ENCODE data around the gene DHRS7C.

The DHRS7C gene

GRCh38 chr17:9790889-9791876 is at the start of gene DHRS7C:
Gene DHRS7C, minus strand, starts transcription at chr17:9791592. Its CDS starts 308 bp downstream, at chr17:9791284.
- no peaks in the 10 kb centered on the region for H3K4me1 Mint-ChIP-seq
- DNase-seq = no peak
- no peak within 1 kb of the TSS for H3K27ac Mint-ChIP-seq
- H3K4me3 Mint-ChIP-seq = no peak within 1 kb of the TSS
- no peaks in the 10 kb centered on the region for H3K9me3 Mint-ChIP-seq
- H3K27me3 Mint-ChIP-seq = no peaks in the 10 kb centered on the region
- no peaks in the 10 kb centered on the region for H3K36me3 Mint-ChIP-seq
- CTCF ChIA-PET = no interaction called here

- Mint-ChIP-seq H3K4me3 (no peak overlapping the region), H3K9me3 (peaks cover 2% of the 10 kb centered on the region), H3K27me3 (no peaks in the 10 kb centered on the region), H3K36me3 (no peaks in the 10 kb centered on the region), H3K4me1 (no peaks in the 10 kb centered on the region), H3K27ac (no peak overlapping the region)
- no peak for DNase-seq
- CTCF ChIA-PET = no interaction called here
Measured at GRCh38 chr17:9839433-9839832, 48.0 kb upstream of the DHRS7C start.

- Mint-ChIP-seq H3K36me3 (no peaks in the 10 kb centered on the region), H3K27ac (no peak overlapping the region), H3K27me3 (no peaks in the 10 kb centered on the region), H3K9me3 (peaks cover 2% of the 10 kb centered on the region), H3K4me1 (no peaks in the 10 kb centered on the region), H3K4me3 (no peak overlapping the region)
- CTCF ChIA-PET = no interaction called here
- no peak for DNase-seq
Measured at GRCh38 chr17:9837551-9838471, 46.4 kb upstream of the DHRS7C start.

- H3K27me3 Mint-ChIP-seq = no peaks in the 10 kb centered on the region
- H3K4me1 Mint-ChIP-seq = no peaks in the 10 kb centered on the region
- CTCF ChIA-PET = no interaction called here
- no peak for DNase-seq
- H3K27ac Mint-ChIP-seq = no peak overlapping the region
- no peak overlapping the region for H3K4me3 Mint-ChIP-seq
- no peaks in the 10 kb centered on the region for H3K36me3 Mint-ChIP-seq
- peaks cover 2% of the 10 kb centered on the region for H3K9me3 Mint-ChIP-seq
Measured at GRCh38 chr17:9833922-9834321, 42.5 kb upstream of the DHRS7C start.

GRCh38 chr17:9830711-9831110 is 39.3 kb upstream of the DHRS7C start:
- Mint-ChIP-seq H3K4me3 (no peak overlapping the region), H3K36me3 (no peaks in the 10 kb centered on the region), H3K27me3 (no peaks in the 10 kb centered on the region), H3K9me3 (no peaks in the 10 kb centered on the region), H3K4me1 (no peaks in the 10 kb centered on the region), H3K27ac (no peak overlapping the region)
- DNase-seq = no peak
- CTCF ChIA-PET = no interaction called here

GRCh38 chr17:9829343-9829742 is 38.0 kb upstream of the DHRS7C start:
- H3K4me3 Mint-ChIP-seq = no peak overlapping the region
- H3K36me3 Mint-ChIP-seq = no peaks in the 10 kb centered on the region
- no peaks in the 10 kb centered on the region for H3K9me3 Mint-ChIP-seq
- no peak for DNase-seq
- no peak overlapping the region for H3K27ac Mint-ChIP-seq
- H3K27me3 Mint-ChIP-seq = no peaks in the 10 kb centered on the region
- no peaks in the 10 kb centered on the region for H3K4me1 Mint-ChIP-seq
- CTCF ChIA-PET = no interaction called here

- Mint-ChIP-seq H3K36me3 (no peaks in the 10 kb centered on the region), H3K27me3 (no peaks in the 10 kb centered on the region), H3K4me1 (no peaks in the 10 kb centered on the region), H3K4me3 (no peak overlapping the region), H3K27ac (no peak overlapping the region), H3K9me3 (no peaks in the 10 kb centered on the region)
- DNase-seq = no peak
- CTCF ChIA-PET = no interaction called here
Measured at GRCh38 chr17:9828296-9829295, 37.2 kb upstream of the DHRS7C start.

- no peaks in the 10 kb centered on the region for H3K27me3 Mint-ChIP-seq
- H3K9me3 Mint-ChIP-seq = peaks cover 3% of the 10 kb centered on the region
- H3K4me1 Mint-ChIP-seq = no peaks in the 10 kb centered on the region
- no peaks in the 10 kb centered on the region for H3K36me3 Mint-ChIP-seq
- CTCF ChIA-PET = no interaction called here
- no peak within 1 kb of the TSS for H3K27ac Mint-ChIP-seq
- H3K4me3 Mint-ChIP-seq = no peak within 1 kb of the TSS
- no peak for DNase-seq
Measured at GRCh38 chr17:9825641-9826150, 34.3 kb upstream of the DHRS7C start, which contains the start of gene GLP2R. Gene GLP2R, plus strand, starts transcription at chr17:9825924. Its CDS starts 140 bp downstream, at chr17:9826064.

- no peaks in the 10 kb centered on the region for H3K36me3 Mint-ChIP-seq
- DNase-seq = no peak
- no peaks in the 10 kb centered on the region for H3K4me1 Mint-ChIP-seq
- H3K4me3 Mint-ChIP-seq = no peak overlapping the region
- no peak overlapping the region for H3K27ac Mint-ChIP-seq
- no peaks in the 10 kb centered on the region for H3K27me3 Mint-ChIP-seq
- CTCF ChIA-PET = no interaction called here
- peaks cover 3% of the 10 kb centered on the region for H3K9me3 Mint-ChIP-seq
Measured at GRCh38 chr17:9824797-9825338, 33.5 kb upstream of the DHRS7C start.

GRCh38 chr17:9824094-9824493 is 32.7 kb upstream of the DHRS7C start:
- no peaks in the 10 kb centered on the region for H3K36me3 Mint-ChIP-seq
- CTCF ChIA-PET = no interaction called here
- DNase-seq = no peak
- peaks cover 3% of the 10 kb centered on the region for H3K9me3 Mint-ChIP-seq
- no peaks in the 10 kb centered on the region for H3K27me3 Mint-ChIP-seq
- no peaks in the 10 kb centered on the region for H3K4me1 Mint-ChIP-seq
- H3K27ac Mint-ChIP-seq = no peak overlapping the region
- no peak overlapping the region for H3K4me3 Mint-ChIP-seq

GRCh38 chr17:9821921-9822320 is 30.5 kb upstream of the DHRS7C start, which contains the start of gene GSG1L2:
Gene GSG1L2, minus strand, starts transcription at chr17:9822079. Its CDS starts 8 bp downstream, at chr17:9822071.
- DNase-seq = no peak
- CTCF ChIA-PET = no interaction called here

GRCh38 chr17:9820448-9820847 is 29.1 kb upstream of the DHRS7C start:
- no peaks in the 10 kb centered on the region for H3K4me1 Mint-ChIP-seq
- no peak for DNase-seq
- H3K36me3 Mint-ChIP-seq = no peaks in the 10 kb centered on the region
- no peak overlapping the region for H3K27ac Mint-ChIP-seq
- CTCF ChIA-PET = no interaction called here
- peaks cover 16% of the 10 kb centered on the region for H3K9me3 Mint-ChIP-seq
- H3K27me3 Mint-ChIP-seq = peaks cover 3% of the 10 kb centered on the region
- H3K4me3 Mint-ChIP-seq = no peak overlapping the region

More at GRCh38 chr17:9821921-9822320, 30.5 kb upstream of the DHRS7C start, which contains the start of gene GSG1L2:
- no peaks in the 10 kb centered on the region for H3K4me1 Mint-ChIP-seq
- peaks cover 9% of the 10 kb centered on the region for H3K9me3 Mint-ChIP-seq
- H3K36me3 Mint-ChIP-seq = no peaks in the 10 kb centered on the region
- H3K4me3 Mint-ChIP-seq = no peak within 1 kb of the TSS
- no peaks in the 10 kb centered on the region for H3K27me3 Mint-ChIP-seq
- H3K27ac Mint-ChIP-seq = no peak within 1 kb of the TSS

GRCh38 chr17:9818760-9819159 is 27.4 kb upstream of the DHRS7C start:
- H3K36me3 Mint-ChIP-seq = no peaks in the 10 kb centered on the region
- CTCF ChIA-PET = no interaction called here

More at GRCh38 chr17:9818760-9819159, 27.4 kb upstream of the DHRS7C start:
- peaks cover 3% of the 10 kb centered on the region for H3K27me3 Mint-ChIP-seq
- no peak overlapping the region for H3K4me3 Mint-ChIP-seq
- no peak for DNase-seq
- no peak overlapping the region for H3K27ac Mint-ChIP-seq
- peaks cover 16% of the 10 kb centered on the region for H3K9me3 Mint-ChIP-seq
- no peaks in the 10 kb centered on the region for H3K4me1 Mint-ChIP-seq
